GM19035 (cell line): ENCODE data around the gene EBLN2.

Experiments
- ATAC-seq: cut with Tn5 transposase; IDR thresholded peaks from one replicate; pipeline ENCODE4 v1.9.1; 2021; ENCODE audit not compliant: unreplicated experiment

EBLN2 gene

DNA sequence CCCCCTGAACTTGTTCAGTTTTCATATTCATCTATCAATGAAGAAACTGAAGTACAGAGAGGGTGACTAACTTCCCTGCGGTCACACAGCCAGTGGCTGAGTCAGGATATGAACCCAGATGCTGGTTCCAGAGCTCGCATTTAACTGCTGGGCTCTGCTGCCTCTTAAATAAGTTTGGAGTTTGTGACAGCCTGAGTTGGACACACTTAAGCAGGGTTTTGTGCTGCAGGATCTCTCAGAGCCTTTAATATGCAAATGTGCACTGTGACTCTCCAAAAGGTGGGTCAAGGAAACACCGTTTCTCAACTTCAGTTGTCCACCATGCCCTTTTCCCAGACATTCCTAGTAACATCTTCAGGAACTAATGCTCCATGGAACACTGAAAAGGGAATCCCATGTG, 45.8 kb downstream of the EBLN2 start:
- no peak for ATAC-seq

DNA sequence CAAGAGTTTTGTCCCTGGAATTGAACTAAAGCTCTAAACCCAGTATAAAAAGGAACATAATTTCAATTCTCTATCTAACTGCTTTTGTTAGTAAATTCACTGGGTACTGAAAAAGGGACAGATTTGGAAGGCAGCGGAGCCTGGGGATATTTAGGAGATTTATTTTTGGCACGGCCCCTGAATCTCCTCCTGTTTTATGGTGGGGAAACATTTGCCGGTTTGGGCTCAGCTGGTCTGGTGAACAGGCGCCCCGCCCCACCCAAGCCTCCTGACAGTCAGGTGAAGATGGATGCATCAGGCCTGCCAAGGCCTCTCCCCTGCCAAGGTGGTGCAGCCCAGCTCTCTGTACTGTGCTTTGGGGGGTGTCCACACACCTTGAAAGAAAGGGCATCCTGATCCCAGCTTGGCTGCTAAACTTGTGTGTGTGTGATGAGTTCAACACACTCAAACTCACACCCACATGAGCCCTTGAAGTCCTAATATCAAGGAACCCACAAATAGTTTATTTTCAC, 46.3 kb downstream of the EBLN2 start:
- ATAC-seq, result no peak

- ATAC-seq, result no peak
Measured at GRCh38 chr3:73108750-73109149, 47.3 kb downstream of the EBLN2 start.

GRCh38 chr3:73110530-73110929, 49.1 kb downstream of the EBLN2 start:
- ATAC-seq, result no peak
